Fibroblast of lung (primary cell): Measurements from ENCODE around the gene CCDC120. TPM values are rescaled to one million over a fixed set of nuclear protein-coding genes. Genes with fewer than 3 reads are reported as not detected.

Experiments
- DNase-seq, 2 donors: peaks; one replicate each; pipeline versions ENCODE4 v3.0.0 to v3.0.0-alpha.2; 2010; ENCODE audit warnings: low read depth in 2 of 2
- H2AFZ ChIP-seq: 2 replicates; pipeline ENCODE4 v1.5.1; 2012; ENCODE audit warnings: low read length, control low read depth, inconsistent platforms
- H3K27ac ChIP-seq: 2 replicates; pipeline ENCODE4 v1.5.1; 2011; ENCODE audit warnings: low read length, control low read depth; ENCODE audit not compliant: insufficient read depth
- H3K27me3 ChIP-seq: 2 replicates; pipeline ENCODE4 v1.5.1; 2011; ENCODE audit warnings: mild to moderate bottlenecking, low read length; ENCODE audit not compliant: control insufficient read depth, insufficient read depth
- H3K36me3 ChIP-seq: 2 replicates; pipeline ENCODE4 v1.5.1; 2011; ENCODE audit warnings: low read length; ENCODE audit not compliant: control insufficient read depth, insufficient read depth
- H3K4me1 ChIP-seq: 2 replicates; pipeline ENCODE4 v1.5.1; 2011; ENCODE audit warnings: low read length; ENCODE audit not compliant: control insufficient read depth, insufficient read depth; ENCODE audit errors: extremely low read depth
- H3K4me2 ChIP-seq: 2 replicates; pipeline ENCODE4 v1.5.1; 2011; ENCODE audit warnings: low read length, control low read depth; ENCODE audit not compliant: insufficient read depth; ENCODE audit errors: extremely low read depth
- H3K4me3 ChIP-seq, 4 experiments: fragments of 200-600 bp in 1 of 4; sonication (generic) in 1 of 4; replicated peaks in 1 of 4; 2 replicates each; pipeline ENCODE4 v1.5.1; 2011 to 2016; ENCODE audit warnings: low read length in 4 of 4, low read depth in 3 of 4, mild to moderate bottlenecking in 3 of 4, control low read depth in 2 of 4, inconsistent platforms in 1 of 4, mixed read lengths in 1 of 4; ENCODE audit not compliant: insufficient read depth in 1 of 4; ENCODE audit errors: control extremely low read depth in 1 of 4
- H3K79me2 ChIP-seq: 2 replicates; pipeline ENCODE4 v1.5.1; 2012; ENCODE audit warnings: mild to moderate bottlenecking, low read length, inconsistent platforms; ENCODE audit not compliant: control insufficient read depth, insufficient read depth
- H3K9ac ChIP-seq: 2 replicates; pipeline ENCODE4 v1.5.1; 2011; ENCODE audit warnings: mild to moderate bottlenecking, low read length, control low read depth; ENCODE audit not compliant: insufficient read depth
- H3K9me3 ChIP-seq: 2 replicates; pipeline ENCODE4 v1.5.1; 2012; ENCODE audit warnings: low read depth, low read length; ENCODE audit not compliant: control insufficient read depth, insufficient read depth
- H4K20me1 ChIP-seq: 2 replicates; pipeline ENCODE4 v1.5.1; 2011; ENCODE audit warnings: low read length; ENCODE audit not compliant: control insufficient read depth, insufficient read depth; ENCODE audit errors: extremely low read depth
- EZH2 ChIP-seq: IDR thresholded peaks from 2 replicates; pipeline ENCODE4 v1.5.1; 2012; ENCODE audit warnings: low read length, control low read depth, mild to moderate bottlenecking; ENCODE audit errors: missing control alignments
- polyA plus RNA-seq, 2 donors: library from polyadenylated mRNA; depleted of rRNA in 1 of 2; stranded (reverse) in 1 of 2; unstranded in 1 of 2; fragments of >200 nt; gene quantifications; 2 replicates each; pipeline ENCODE4 v1.2.1, GENCODE V29; 2011 to 2012; ENCODE audit warnings: missing spikeins in 1 of 2
- total RNA-seq: library from RNA; depleted of rRNA; stranded (reverse); fragments of >200 nt; gene quantifications from 2 replicates; pipeline ENCODE4 v1.2.1, GENCODE V29; 2014
- TF ChIP-seq, protein P1 (sequence below), 2 donors: IDR thresholded peaks in 1 of 2; conservative IDR thresholded peaks in 1 of 2; 1 replicate in 1 of 2; 2 replicates in 1 of 2; pipeline ENCODE4 v1.5.1; 2011 to 2012; ENCODE audit warnings: low read length in 2 of 2, control low read depth in 1 of 2, inconsistent platforms in 1 of 2, low read depth in 1 of 2, mild to moderate bottlenecking in 1 of 2

CCDC120 gene
- total and polyA plus RNA-seq, 2 donors (not counting 1 experiment from before 2014, with no cell fraction given): 0.52 to 0.66 TPM

DNA sequence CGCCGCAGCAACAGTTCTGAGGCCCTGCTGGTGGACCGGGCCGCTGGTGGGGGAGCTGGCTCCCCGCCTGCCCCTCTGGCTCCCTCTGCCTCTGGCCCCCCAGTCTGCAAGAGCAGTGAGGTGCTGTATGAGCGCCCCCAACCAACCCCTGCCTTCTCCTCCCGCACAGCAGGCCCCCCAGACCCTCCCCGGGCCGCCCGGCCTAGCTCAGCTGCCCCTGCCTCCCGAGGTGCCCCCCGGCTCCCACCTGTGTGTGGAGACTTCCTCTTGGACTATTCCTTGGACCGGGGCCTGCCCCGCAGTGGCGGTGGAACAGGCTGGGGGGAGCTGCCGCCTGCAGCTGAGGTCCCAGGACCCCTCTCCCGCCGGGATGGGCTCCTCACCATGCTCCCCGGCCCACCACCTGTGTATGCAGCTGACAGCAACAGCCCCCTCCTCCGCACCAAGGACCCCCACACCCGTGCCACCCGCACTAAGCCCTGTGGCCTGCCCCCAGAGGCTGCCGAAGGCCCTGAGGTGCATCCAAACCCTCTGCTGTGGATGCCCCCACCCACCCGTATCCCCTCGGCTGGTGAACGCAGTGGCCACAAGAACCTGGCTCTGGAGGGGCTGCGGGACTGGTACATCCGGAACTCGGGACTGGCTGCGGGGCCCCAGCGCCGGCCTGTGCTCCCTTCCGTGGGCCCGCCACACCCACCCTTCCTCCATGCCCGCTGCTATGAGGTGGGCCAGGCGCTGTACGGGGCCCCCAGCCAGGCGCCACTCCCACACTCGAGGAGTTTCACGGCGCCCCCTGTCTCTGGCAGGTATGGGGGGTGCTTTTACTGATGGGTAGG, 8.7 kb downstream of the CCDC120 start:
- no peak for TF ChIP-seq EZH2
- TF ChIP-seq, protein P1, sequence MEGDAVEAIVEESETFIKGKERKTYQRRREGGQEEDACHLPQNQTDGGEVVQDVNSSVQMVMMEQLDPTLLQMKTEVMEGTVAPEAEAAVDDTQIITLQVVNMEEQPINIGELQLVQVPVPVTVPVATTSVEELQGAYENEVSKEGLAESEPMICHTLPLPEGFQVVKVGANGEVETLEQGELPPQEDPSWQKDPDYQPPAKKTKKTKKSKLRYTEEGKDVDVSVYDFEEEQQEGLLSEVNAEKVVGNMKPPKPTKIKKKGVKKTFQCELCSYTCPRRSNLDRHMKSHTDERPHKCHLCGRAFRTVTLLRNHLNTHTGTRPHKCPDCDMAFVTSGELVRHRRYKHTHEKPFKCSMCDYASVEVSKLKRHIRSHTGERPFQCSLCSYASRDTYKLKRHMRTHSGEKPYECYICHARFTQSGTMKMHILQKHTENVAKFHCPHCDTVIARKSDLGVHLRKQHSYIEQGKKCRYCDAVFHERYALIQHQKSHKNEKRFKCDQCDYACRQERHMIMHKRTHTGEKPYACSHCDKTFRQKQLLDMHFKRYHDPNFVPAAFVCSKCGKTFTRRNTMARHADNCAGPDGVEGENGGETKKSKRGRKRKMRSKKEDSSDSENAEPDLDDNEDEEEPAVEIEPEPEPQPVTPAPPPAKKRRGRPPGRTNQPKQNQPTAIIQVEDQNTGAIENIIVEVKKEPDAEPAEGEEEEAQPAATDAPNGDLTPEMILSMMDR (conservative IDR thresholded peaks at IDR 0.05 in 1 of 2, IDR thresholded peaks at IDR 0.05 in 1 of 2; ENCODE audit: low read depth in 1 of 2, low read length in 2 of 2): no peak
- no peak overlapping the region for H3K27ac ChIP-seq
- no peaks in the 10 kb centered on the region for H3K9me3 ChIP-seq
- no peaks in the 10 kb centered on the region for H4K20me1 ChIP-seq
- no peak overlapping the region for H2AFZ ChIP-seq
- H3K79me2 ChIP-seq: no peaks in the 10 kb centered on the region
- no peak overlapping the region for H3K9ac ChIP-seq
- no peak overlapping the region for H3K4me3 ChIP-seq
- peaks cover 2% of the 10 kb centered on the region for H3K36me3 ChIP-seq
- H3K4me1 ChIP-seq: no peaks in the 10 kb centered on the region
- no peak for DNase-seq
- no peaks in the 10 kb centered on the region for H3K27me3 ChIP-seq
- no peak overlapping the region for H3K4me2 ChIP-seq

DNA sequence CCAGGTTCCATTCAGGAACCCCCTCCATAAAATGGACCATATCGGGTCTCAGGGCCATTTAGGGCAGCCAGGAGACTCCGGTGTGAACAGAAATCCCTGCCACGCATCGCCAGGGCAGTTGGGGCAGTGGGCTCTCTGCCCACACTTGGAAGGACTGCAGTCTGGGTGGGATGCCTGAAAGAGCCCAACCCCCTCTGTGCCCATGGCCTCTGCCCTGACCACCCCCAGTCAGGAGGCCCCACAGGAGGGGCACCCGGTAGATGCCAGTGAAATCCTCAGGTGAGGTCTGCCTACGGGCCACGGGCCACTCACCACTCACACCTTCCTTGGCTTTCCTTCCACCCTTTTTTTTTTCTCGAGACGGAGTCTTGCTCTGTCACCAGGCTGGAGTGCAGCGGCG, 10.2 kb downstream of the CCDC120 start:
- no peak overlapping the region for H3K27ac ChIP-seq
- H3K79me2 ChIP-seq: peaks cover 10% of the 10 kb centered on the region
- no peak overlapping the region for H3K4me2 ChIP-seq
- no peak overlapping the region for H3K9ac ChIP-seq
- peaks cover 2% of the 10 kb centered on the region for H3K36me3 ChIP-seq
- TF ChIP-seq, protein P1 (conservative IDR thresholded peaks at IDR 0.05 in 1 of 2, IDR thresholded peaks at IDR 0.05 in 1 of 2; ENCODE audit: low read depth in 1 of 2, low read length in 2 of 2): no peak
- no peak for TF ChIP-seq EZH2
- no peak overlapping the region for H3K4me3 ChIP-seq
- no peaks in the 10 kb centered on the region for H3K9me3 ChIP-seq
- no peaks in the 10 kb centered on the region for H3K27me3 ChIP-seq
- H3K4me1 ChIP-seq: no peaks in the 10 kb centered on the region
- no peak overlapping the region for H2AFZ ChIP-seq
- no peaks in the 10 kb centered on the region for H4K20me1 ChIP-seq
- no peak for DNase-seq

DNA sequence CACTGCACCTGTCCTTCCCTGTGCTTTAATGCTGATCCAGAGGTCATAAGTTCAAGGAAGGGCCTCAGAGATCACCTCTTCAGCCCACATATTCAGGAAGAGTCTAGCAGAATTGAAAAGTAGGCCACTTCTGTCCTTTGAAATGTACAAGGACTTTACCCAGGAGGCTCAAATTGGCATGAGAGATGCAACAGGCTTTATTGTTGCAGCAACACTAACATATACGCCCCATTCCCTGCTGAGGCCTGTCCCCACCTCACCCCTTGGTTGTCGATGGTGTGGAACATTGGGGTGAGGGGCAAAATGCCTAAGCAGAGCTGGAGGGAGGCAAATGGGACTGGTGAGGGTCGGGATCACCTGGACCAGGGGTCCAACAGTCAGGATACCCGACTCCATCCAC, 12.2 kb downstream of the CCDC120 start:
- TF ChIP-seq EZH2: no peak
- TF ChIP-seq, protein P1 (conservative IDR thresholded peaks at IDR 0.05 in 1 of 2, IDR thresholded peaks at IDR 0.05 in 1 of 2; ENCODE audit: low read depth in 1 of 2, low read length in 2 of 2): no peak
- no peaks in the 10 kb centered on the region for H4K20me1 ChIP-seq
- peaks cover 10% of the 10 kb centered on the region for H3K79me2 ChIP-seq
- H3K27ac ChIP-seq: no peak overlapping the region
- DNase-seq: no peak
- no peak overlapping the region for H3K4me3 ChIP-seq
- peaks cover 2% of the 10 kb centered on the region for H3K36me3 ChIP-seq
- H3K9ac ChIP-seq: no peak overlapping the region
- no peak overlapping the region for H3K4me2 ChIP-seq
- no peaks in the 10 kb centered on the region for H3K27me3 ChIP-seq
- H2AFZ ChIP-seq: no peak overlapping the region
- no peaks in the 10 kb centered on the region for H3K9me3 ChIP-seq
- H3K4me1 ChIP-seq: no peaks in the 10 kb centered on the region
